Kidney tubule cell (primary cell): Measurements from ENCODE around the gene DYRK4.
A peak's percentile ranks its signal among the peaks of the same experiment; 100 is the strongest.
"Not testable (repeated sequence)": the region's sequence is repeated elsewhere in the genome, so short reads cannot be mapped to it uniquely, and the experiment has no call there.

Source experiments
- DNase-seq: peaks from one replicate; pipeline ENCODE4 v3.0.0-alpha.2; 2018; ENCODE audit warnings: low spot score

Gene DYRK4, protein sequence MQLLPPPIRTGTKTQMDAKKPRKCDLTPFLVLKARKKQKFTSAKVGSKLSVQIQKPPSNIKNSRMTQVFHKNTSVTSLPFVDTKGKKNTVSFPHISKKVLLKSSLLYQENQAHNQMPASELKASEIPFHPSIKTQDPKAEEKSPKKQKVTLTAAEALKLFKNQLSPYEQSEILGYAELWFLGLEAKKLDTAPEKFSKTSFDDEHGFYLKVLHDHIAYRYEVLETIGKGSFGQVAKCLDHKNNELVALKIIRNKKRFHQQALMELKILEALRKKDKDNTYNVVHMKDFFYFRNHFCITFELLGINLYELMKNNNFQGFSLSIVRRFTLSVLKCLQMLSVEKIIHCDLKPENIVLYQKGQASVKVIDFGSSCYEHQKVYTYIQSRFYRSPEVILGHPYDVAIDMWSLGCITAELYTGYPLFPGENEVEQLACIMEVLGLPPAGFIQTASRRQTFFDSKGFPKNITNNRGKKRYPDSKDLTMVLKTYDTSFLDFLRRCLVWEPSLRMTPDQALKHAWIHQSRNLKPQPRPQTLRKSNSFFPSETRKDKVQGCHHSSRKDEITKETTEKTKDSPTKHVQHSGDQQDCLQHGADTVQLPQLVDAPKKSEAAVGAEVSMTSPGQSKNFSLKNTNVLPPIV

DNA sequence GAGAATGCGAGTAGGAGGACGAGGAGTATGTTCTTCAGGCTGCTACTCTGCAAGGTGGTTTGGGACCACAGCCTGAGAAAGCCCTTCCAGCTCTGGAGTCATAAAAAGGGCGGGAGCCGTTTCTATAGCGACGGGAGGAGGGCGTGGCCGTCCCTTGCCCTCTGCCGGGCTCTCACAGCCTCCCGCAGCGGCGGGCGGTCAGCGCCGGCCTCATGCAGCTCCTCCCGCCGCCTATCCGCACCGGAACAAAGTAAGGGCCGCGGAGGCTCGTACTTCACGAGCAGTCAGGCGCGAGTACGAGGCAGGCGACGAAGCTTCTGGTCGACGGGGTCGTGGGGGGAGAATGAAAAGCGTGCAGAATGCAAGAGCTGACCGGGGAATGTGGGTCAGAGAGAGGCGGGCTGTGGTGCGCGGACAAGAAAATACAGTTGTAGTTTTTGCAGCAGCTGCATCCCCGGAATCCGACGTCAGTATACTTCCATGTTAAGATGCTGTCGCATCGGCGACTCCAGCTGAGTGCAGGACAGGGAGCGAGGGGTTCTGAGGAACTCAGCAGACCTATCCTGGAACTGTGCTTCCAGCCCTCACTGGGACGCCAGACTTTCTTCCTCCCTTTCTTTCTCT, at the start of gene DYRK4:
Gene DYRK4 (plus strand): TSS at position 175 of the 624 bp plus-strand sequence. CDS start 38 bp downstream, at position 213.
- DNase-seq: peak; percentile 72

- peak; percentile 30 for DNase-seq
These were observed 43.8 kb upstream of the DYRK4 start for GRCh38 chr12:4518106-4518728.

- not testable (repeated sequence) for DNase-seq
These were observed 38.6 kb upstream of the DYRK4 start for GRCh38 chr12:4523443-4523842.

- DNase-seq: peak; percentile 22
These were observed 35.0 kb upstream of the DYRK4 start for GRCh38 chr12:4526923-4527546.

DNA sequence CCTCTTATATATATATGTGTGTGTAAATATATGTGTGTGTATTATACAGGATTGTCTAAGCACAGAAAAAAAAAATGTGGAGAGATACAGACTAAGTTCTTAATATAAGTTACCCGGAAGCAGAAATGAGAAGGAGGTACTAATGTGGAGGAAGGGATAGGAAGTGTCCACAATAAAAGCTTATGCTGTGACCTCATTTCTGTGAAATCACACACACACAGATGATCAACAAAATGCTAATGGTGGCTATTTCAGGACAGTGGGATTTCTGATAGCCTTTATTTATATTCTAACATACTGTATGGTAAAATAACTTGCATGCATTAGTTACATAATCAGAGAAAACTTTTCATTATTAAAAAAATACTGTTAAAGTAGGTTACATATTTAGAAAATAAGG, 31.8 kb upstream of the DYRK4 start:
- no peak for DNase-seq

DNA sequence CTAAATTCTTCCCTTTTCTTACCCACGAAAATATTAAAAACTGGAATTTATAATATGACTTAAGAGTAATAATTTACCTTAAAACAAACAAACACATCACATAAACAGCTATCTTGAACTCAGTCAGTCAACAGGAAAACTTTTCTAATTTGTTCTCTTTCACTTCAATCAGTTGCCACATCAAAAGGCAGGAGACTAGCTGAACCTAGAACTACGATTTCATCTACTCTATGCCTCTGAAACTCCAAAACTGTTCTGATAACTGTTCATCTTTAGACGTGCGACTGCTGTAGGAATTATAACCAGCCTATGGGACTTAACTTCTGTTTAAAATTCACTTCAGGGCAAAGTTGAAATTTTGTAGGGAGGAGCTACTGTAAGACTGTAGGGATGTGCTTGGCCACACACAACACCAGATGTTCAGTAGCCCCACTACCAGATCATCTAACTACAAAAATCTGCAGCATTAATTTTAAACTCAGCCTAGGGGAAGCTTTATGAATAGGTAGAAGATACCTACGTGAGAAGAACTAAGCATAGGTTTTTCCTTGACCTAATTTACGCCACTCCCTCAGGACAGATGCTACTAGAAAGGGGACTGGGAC, 30.9 kb upstream of the DYRK4 start:
- no peak for DNase-seq

DNA sequence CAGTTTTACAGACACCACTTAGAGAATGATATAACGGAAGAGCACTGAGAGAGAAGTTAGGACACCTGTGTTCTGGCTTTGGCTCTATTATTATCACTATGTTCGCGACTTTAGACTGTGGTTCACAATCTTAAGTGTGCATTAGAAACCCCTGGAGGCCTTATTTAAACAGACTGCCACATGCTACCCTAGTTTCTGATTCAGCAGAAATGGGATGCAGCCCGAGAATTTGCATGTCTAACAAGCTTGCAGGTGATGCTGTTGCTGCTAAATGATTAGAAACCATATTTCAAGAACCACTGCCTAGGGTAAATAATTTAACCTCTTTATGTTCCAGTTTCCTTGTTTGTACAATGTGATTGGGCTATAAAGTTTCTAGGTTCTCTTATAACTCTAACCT, 26.9 kb upstream of the DYRK4 start:
- no peak for DNase-seq

GRCh38 chr12:4535871-4536270, 26.1 kb upstream of the DYRK4 start:
- DNase-seq: no peak

DNA sequence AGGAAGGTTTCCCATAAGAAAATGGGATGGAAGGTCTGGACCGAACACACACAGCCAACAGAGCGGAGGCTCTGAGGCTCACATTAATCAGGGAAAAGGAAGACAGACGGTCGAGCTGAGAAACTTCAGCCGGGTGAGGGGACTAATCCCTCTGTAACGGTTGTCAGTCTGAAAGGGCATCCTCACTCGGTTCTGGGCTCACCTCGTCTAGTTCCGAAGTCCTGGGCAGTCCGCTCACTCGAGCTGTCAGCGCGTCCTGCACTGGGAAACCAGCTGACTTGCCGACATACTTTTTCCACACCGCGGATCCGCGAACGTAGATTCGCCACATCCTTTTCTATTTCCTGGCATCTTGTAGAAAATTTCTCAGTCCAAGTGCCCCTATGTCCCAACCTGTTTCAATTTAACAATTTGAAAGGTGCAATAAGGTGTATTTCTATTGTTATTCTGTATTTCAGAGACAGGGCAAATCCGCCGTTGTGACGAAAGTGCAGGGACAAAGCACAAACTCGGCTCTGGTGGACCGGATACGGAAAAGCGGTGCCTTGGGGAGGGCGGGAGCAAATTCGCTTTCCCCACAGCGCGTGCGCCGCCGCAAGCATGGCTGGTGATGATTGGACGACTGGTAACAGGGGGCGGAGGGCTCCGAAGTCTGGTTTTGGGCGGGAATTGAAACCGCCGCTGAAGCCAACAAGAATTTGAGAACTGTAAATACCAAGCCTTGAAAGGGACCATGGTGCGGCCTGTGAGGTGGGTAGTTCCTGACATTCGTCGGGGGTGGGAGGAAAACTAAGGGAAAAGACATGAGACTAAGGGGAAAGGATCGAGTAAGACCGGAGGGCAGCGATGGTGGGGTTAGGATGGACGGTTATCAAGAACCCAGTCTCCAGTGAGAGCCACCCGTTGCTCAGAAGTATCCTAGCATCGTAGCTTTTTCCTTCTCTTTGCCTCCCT, 23.5 kb upstream of the DYRK4 start, which contains the start of gene RAD51AP1:
Gene RAD51AP1 (plus strand): TSS at position 684 of the 954 bp plus-strand sequence. CDS start 50 bp downstream, at position 734.
- DNase-seq: peak; percentile 97

GRCh38 chr12:4539167-4539870, 22.7 kb upstream of the DYRK4 start:
- DNase-seq: peak; percentile 28

- no peak for DNase-seq
These were observed 21.8 kb upstream of the DYRK4 start for GRCh38 chr12:4540170-4540569.

GRCh38 chr12:4540638-4541037, 21.4 kb upstream of the DYRK4 start:
- DNase-seq: no peak

GRCh38 chr12:4545195-4545594, 16.8 kb upstream of the DYRK4 start:
- DNase-seq: no peak

- no peak for DNase-seq
These were observed 9.8 kb upstream of the DYRK4 start for GRCh38 chr12:4552191-4552590.

- DNase-seq: no peak
These were observed 8.1 kb upstream of the DYRK4 start for GRCh38 chr12:4553943-4554342.

- DNase-seq: peak; percentile 5
These were observed 6.2 kb upstream of the DYRK4 start for GRCh38 chr12:4555804-4556203.

DNA sequence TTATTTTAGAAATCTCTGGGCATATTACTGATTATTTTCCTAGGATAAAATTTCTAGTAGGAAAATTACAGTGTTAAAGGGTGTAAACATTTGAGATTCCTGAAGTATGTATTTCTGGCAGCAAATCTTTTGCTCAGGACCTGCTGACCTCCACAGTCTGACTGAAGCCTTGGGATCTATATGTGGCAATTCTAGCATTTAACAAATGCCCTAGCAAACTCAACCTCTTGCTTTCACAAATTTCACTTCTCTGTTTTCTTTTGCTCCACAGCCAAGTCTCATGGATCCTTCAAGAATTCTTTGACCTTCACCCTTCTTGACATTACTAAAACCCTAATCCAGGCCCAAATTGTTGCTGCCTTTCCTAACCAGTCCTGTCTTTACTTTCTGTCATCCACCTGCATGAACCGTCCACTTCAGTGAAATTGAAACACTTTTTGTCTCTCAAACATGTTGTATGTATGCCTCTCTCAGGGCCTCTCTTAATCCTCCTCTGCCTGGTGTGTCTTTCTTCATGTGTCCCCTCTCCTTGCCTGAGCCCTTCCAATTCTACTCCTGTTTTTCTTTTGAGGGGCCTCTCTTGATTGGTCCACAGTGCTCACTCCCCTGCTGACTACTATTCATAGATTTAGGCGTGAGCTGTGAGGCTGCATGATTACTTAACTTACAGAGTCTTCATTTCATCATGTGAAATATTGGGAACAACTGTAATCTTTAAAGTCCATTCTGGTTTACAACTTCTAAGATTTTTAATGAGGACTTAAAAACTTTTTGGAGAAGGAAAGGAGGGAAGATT, 5.1 kb upstream of the DYRK4 start:
- DNase-seq: no peak

GRCh38 chr12:4557586-4557985, 4.4 kb upstream of the DYRK4 start:
- DNase-seq: no peak

DNA sequence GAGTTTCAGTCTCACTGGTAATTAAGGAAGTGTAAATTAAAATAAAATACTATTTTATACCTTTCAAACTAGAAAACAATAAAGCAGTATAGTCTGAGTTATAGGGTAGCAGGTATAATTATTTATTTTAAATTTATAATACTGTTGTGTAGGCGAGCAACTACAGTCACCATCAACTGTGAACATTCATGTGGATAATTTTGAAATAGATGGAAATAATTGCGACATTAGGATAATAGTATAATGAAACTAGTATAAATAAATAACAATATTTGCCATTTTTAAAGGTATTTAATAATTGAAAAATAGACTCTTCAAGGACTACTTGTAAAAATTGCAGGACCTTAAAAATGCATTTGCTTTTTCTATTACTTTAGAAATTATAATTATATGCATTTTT, 3.8 kb upstream of the DYRK4 start:
- DNase-seq: no peak
